WTC11 (cell line): ENCODE data around the gene IL17RB.

Experiments used
- CDX4 ChIP-seq: fragments of 250-450 bp; sonication (Bioruptor Pico); IDR thresholded peaks from 2 replicates; pipeline ENCODE4 v1.9.0; 2021; ENCODE audit warnings: moderate library complexity, mild to moderate bottlenecking, inconsistent platforms, borderline replicate concordance
- CREM ChIP-seq: sonication (generic); formaldehyde crosslinking; IDR thresholded peaks from 2 replicates; pipeline ENCODE4 v1.8.1; 2022; ENCODE audit warnings: mild to moderate bottlenecking, missing genetic modification reagents, moderate library complexity
- CTCF ChIP-seq: fragments of 200-600 bp; IDR thresholded peaks from 2 replicates; pipeline ENCODE4 v1.8.0; 2022; ENCODE audit warnings: antibody characterized with exemption
- JAZF1 ChIP-seq: fragments of 250-450 bp; sonication (Bioruptor Pico); IDR thresholded peaks from 2 replicates; pipeline ENCODE4 v1.9.0; 2021; ENCODE audit warnings: moderate library complexity, mild to moderate bottlenecking, inconsistent platforms
- KAT7 ChIP-seq: sonication (generic); formaldehyde crosslinking; IDR thresholded peaks from 2 replicates; pipeline ENCODE4 v1.8.1; 2023; ENCODE audit warnings: missing genetic modification reagents, mild to moderate bottlenecking, borderline replicate concordance
- MAX ChIP-seq: sonication (generic); formaldehyde crosslinking; IDR thresholded peaks from 2 replicates; pipeline ENCODE4 v1.8.0; 2022; ENCODE audit warnings: mild to moderate bottlenecking, missing genetic modification reagents
- PREB ChIP-seq: sonication (generic); formaldehyde crosslinking; IDR thresholded peaks from 2 replicates; pipeline ENCODE4 v1.8.1; 2022; ENCODE audit warnings: mild to moderate bottlenecking, missing genetic modification reagents, moderate library complexity, borderline replicate concordance
- USF2 ChIP-seq: sonication (generic); formaldehyde crosslinking; IDR thresholded peaks from 2 replicates; pipeline ENCODE4 v1.8.1; 2023; ENCODE audit warnings: mild to moderate bottlenecking, missing genetic modification reagents, moderate library complexity

- no peak for TF ChIP-seq CTCF
- no peak for TF ChIP-seq USF2 (CRISPR knock-in tag)
- TF ChIP-seq PREB, result no peak
- no peak for TF ChIP-seq CREM (CRISPR knock-in tag)
- TF ChIP-seq KAT7 (CRISPR knock-in tag), result no peak
- TF ChIP-seq CDX4 (CRISPR knock-in tag), result no peak
- no peak for TF ChIP-seq JAZF1 (CRISPR knock-in tag)
- no peak for TF ChIP-seq MAX (CRISPR knock-in tag)
These were observed 31.3 kb upstream of the IL17RB start for GRCh38 chr3:53815067-53815466.
